C4-2B (cell line): Measurements from ENCODE around the gene MRPS18C.

Experiments used
- ZFX ChIP-seq: fragments of 450-650 bp; IDR thresholded peaks from 2 replicates; pipeline ENCODE4 v1.6.1; 2017
- TF ChIP-seq, protein P1 (sequence below): fragments of 450-650 bp; conservative IDR thresholded peaks from 2 replicates; pipeline ENCODE4 v1.5.1; 2017; ENCODE audit warnings: mild to moderate bottlenecking

DNA sequence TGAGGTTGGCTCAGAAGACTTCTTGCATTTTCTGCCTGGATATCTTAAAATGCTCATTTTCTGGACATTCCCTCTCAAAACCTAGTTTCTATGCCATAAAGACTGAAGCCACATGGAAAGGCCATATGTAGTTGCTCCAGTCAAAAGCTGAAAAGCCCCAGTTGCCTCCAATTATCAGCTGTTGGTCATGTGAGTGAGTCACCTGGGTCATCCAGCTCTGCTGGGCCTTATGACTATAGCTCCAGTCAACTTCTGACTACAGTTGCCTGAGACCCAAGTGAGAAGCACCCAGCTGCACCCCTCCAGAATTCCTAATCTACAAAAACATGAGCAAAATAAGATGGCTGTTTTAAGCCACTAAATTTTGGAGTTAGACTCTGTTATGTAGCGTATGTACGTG is 42.2 kb upstream of the MRPS18C start:
- TF ChIP-seq, protein P1, sequence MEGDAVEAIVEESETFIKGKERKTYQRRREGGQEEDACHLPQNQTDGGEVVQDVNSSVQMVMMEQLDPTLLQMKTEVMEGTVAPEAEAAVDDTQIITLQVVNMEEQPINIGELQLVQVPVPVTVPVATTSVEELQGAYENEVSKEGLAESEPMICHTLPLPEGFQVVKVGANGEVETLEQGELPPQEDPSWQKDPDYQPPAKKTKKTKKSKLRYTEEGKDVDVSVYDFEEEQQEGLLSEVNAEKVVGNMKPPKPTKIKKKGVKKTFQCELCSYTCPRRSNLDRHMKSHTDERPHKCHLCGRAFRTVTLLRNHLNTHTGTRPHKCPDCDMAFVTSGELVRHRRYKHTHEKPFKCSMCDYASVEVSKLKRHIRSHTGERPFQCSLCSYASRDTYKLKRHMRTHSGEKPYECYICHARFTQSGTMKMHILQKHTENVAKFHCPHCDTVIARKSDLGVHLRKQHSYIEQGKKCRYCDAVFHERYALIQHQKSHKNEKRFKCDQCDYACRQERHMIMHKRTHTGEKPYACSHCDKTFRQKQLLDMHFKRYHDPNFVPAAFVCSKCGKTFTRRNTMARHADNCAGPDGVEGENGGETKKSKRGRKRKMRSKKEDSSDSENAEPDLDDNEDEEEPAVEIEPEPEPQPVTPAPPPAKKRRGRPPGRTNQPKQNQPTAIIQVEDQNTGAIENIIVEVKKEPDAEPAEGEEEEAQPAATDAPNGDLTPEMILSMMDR: no peak
- no peak for TF ChIP-seq ZFX
